A172 (cell line): Measurements from ENCODE around the gene CLDN9. TPM values are rescaled to one million over a fixed set of nuclear protein-coding genes. Genes with fewer than 3 reads are reported as not detected.
"Not testable (repeated sequence)": the region's sequence is repeated elsewhere in the genome, so short reads cannot be mapped to it uniquely, and the experiment has no call there.

Experiments
- DNase-seq: peaks from one replicate; pipeline ENCODE4 v3.0.0-alpha.2; 2015; ENCODE audit warnings: low spot score
- total RNA-seq: library from RNA; depleted of rRNA; stranded (reverse); fragments of >200 nt; shearing (Covaris generic); gene quantifications from 2 replicates; pipeline ENCODE4 v1.2.3, GENCODE V29; 2014

CLDN9 gene
- total RNA-seq, 1 experiment from 2014 or later = 0.16 TPM

GRCh38 chr16:3030222-3031212, 17.8 kb downstream of the CLDN9 start:
- DNase-seq = no peak

GRCh38 chr16:3032624-3033023, 19.9 kb downstream of the CLDN9 start:
- no peak for DNase-seq

DNA sequence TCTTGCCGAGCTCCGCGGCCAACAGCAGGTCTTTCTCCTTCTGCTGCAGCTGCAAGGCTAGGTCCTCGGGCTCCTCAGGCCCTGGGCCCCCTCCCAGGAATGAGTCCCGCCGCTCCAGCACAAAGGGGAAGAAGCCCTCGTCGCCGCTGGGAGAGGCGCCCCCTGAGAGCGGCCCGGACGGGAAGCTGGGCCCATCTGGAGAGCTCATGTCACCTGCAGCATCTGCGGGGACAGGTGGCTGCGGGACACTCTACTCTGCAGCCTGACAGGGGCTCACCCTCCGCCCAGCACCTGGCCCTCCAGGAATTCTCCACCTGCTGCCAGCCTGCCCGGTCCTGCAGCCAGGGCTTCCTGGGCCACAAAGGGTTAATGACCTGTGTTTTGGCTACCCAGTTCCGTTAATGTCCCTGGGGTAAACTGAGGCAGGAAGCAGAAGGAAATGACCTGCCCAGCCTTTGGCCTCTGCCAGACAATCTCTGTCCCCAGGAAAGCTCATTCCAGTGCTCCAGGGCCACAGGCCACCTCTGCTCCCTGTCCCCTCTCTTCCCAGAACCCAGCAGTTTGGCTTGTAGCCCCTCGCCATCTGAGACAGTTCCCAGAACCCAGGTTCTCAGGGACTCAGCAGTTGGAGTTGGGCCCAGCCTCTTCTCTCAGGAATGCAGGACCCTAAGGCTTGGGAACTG, 22.7 kb downstream of the CLDN9 start:
- no peak for DNase-seq

- DNase-seq = no peak
These were observed 23.4 kb downstream of the CLDN9 start for GRCh38 chr16:3035972-3036725.

DNA sequence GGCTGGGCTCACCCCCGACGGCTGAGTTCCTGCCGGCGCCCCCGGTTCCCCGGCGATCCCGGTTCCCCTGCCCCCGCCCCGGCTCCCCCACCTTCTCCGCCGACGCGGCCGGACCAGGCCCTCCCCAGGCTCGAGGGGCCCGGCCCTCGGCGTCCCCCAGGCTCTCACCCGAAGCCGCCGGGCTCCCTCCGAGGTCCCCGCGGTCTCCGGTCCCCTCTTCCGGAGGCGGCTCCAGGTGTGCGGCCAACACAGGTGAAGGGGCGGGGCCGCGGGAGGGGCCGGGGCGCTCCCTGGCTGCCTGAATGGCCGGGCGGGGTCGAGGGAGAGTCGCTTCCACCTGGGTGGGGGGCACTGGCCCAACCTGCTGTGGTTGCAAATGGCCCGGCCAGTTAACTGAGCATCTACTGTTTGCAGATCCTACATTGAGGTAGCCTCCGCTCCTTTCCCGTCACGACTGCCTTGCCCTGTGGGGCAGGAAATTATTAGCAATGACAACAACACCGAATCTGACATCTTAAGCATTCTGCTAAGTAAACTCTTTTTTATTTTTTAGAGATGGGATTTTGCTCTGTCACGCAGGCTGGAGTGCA, 24.1 kb downstream of the CLDN9 start, which contains the start of gene BICDL2:
Gene BICDL2, minus strand, starts transcription at position 219 of the 590 bp plus-strand sequence. CDS start 1,448 bp downstream, outside the sequence.
- DNase-seq = no peak

- no peak for DNase-seq
These were observed 25.5 kb downstream of the CLDN9 start for GRCh38 chr16:3038256-3038655.

- no peak for DNase-seq
These were observed 26.2 kb downstream of the CLDN9 start for GRCh38 chr16:3038896-3039295.

DNA sequence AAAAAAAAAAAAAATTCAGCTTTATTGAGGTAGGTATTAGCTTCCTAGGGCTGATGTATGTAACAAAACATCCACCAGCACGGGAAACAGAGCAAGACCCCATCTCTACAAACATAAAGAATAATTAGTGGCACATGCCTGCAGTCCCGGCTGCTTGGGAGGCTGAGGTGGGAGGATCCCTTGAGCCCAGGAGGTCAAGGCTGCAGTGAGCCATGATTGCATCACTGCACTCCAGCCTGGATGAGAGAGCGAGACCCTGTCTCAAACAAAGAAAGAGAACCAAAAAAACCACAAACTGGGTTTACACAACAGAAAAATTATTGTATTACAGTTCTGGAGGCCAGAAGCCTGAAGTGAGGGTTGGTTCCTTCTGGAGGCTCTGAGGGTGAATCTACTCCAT, 29.7 kb downstream of the CLDN9 start:
- no peak for DNase-seq

GRCh38 chr16:3044708-3045107, 32.0 kb downstream of the CLDN9 start:
- no peak for DNase-seq

GRCh38 chr16:3045758-3046640, 33.3 kb downstream of the CLDN9 start, which contains the start of gene MMP25:
Gene MMP25, plus strand, starts transcription at chr16:3046561. Its CDS starts 357 bp downstream, at chr16:3046918.
- no peak for DNase-seq

GRCh38 chr16:3046641-3047386, 34.1 kb downstream of the CLDN9 start:
- no peak for DNase-seq

- DNase-seq = no peak
These were observed 34.6 kb downstream of the CLDN9 start for GRCh38 chr16:3047387-3047720.

DNA sequence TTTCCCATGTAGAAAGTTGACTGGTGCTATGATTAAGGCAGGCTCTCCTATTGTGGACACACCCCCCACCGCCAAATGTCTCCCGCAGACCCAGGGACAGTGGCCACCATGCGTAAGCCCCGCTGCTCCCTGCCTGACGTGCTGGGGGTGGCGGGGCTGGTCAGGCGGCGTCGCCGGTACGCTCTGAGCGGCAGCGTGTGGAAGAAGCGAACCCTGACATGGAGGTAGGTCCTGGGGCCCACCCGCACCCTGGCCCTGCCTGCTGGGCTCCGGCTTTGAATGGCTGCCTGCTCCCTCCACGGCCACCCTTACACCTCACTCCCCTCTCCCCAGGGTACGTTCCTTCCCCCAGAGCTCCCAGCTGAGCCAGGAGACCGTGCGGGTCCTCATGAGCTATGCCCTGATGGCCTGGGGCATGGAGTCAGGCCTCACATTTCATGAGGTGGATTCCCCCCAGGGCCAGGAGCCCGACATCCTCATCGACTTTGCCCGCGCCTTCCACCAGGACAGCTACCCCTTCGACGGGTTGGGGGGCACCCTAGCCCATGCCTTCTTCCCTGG, 37.3 kb downstream of the CLDN9 start:
- DNase-seq = no peak

- DNase-seq = no peak
These were observed 37.8 kb downstream of the CLDN9 start for GRCh38 chr16:3050487-3050886.

- no peak for DNase-seq
These were observed 38.3 kb downstream of the CLDN9 start for GRCh38 chr16:3051009-3051408.

DNA sequence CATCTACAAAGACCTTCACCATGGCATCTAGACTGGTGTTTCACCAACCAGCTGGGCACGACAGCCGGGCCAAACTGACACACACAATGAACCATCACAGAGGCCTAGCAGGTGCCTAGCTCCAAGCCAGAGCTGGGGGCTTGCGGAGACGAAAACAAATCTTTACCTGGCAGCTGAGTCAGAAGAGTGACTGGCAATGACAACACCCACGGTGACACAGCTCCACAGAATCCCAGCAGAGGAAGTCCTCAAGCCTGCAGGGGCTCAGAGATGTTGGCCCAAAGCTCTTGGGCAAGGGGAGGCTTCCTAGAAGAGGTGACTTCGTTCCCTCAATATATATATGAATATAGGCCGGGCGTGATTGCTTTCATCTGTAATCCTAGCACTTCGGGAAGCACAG, 38.8 kb downstream of the CLDN9 start:
- no peak for DNase-seq

- not testable (repeated sequence) for DNase-seq
These were observed 40.0 kb downstream of the CLDN9 start for GRCh38 chr16:3052571-3053329.

GRCh38 chr16:3053330-3053710, 40.6 kb downstream of the CLDN9 start:
- DNase-seq = not testable (repeated sequence)
